ENCODE measurements around the gene CCDC190. TPM values are rescaled to one million over a fixed set of nuclear protein-coding genes. Genes with fewer than 3 reads are reported as not detected.
"Not testable (repeated sequence)": the region's sequence is repeated elsewhere in the genome, so short reads cannot be mapped to it uniquely, and the experiment has no call there.

CCDC190 gene
- total and polyA plus RNA-seq, 2 experiments from 2014 or later = not detected

DNA sequence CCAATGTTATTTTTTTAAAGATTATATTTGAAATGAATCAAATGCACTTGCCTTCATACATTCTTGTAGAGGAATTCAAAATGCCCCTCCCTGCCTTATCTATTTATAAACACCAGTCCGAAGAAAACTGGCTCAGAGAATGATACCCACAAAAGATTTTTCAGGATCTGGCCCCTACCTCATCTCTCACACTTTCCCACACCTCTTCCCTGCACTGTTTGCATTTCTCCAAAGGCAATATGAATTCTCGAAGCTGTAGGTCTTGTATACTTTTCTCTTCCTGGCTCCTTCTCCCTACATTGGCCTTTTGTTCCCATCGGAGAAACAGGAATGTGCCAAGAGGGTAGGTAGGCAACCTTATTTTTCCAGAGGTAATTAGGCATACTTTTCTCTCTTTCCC, 12.0 kb upstream of the CCDC190 start:
- no peak overlapping the region for H3K4me3 ChIP-seq
- H3K27me3 ChIP-seq (replicated peaks; ENCODE audit: insufficient read depth) = no peaks in the 10 kb centered on the region
- no peak overlapping the region for H3K4me2 ChIP-seq (ENCODE audit: unreplicated experiment)
- H3K79me2 ChIP-seq (ENCODE audit: insufficient read depth) = no peaks in the 10 kb centered on the region
- H4K20me1 ChIP-seq (ENCODE audit: insufficient read depth) = no peaks in the 10 kb centered on the region
- 83 to 91% methylated on average over 3 of the region's 3 CpGs for WGBS, 2 experiments (ENCODE audit: low coverage in 1 of 2, low lambda C conversion rate in 2 of 2, missing lambda C conversion rate in 2 of 2)
- H3K27ac ChIP-seq = no peak overlapping the region
- no peak for DNase-seq
- H3K9me2 ChIP-seq (ENCODE audit: insufficient read depth) = no peaks in the 10 kb centered on the region
- no peak for TF ChIP-seq EZH2 (IDR thresholded peaks at IDR 0.05; ENCODE audit: insufficient read depth, poor library complexity, severe bottlenecking)
- no peak for TF ChIP-seq EZH2phosphoT487 (IDR thresholded peaks at IDR 0.05; ENCODE audit: insufficient read depth, low read depth)
- H3K9me3 ChIP-seq (ENCODE audit: low read depth) = no peaks in the 10 kb centered on the region
- H3K4me1 ChIP-seq (ENCODE audit: insufficient read depth) = peaks cover 19% of the 10 kb centered on the region
- H2AFZ ChIP-seq = no peak overlapping the region
- H3K9ac ChIP-seq = no peak overlapping the region
- peaks cover 5% of the 10 kb centered on the region; the same call in 1 of the 2 replicates for H3K36me3 ChIP-seq (ENCODE audit: low read depth)
- in situ Hi-C loops (cut with MboI) = loop anchor here (5.0 kb wide), 1 partner anchor 304 kb away; no protein-coding TSS in a partner anchor
- peaks cover 14% of the 10 kb centered on the region; the same call in 1 of the 2 replicates for H3F3A ChIP-seq (ENCODE audit: insufficient read depth)

GRCh38 chr1:162871417-162871816, 10.4 kb upstream of the CCDC190 start:
- not testable (repeated sequence) for H3K9me2 ChIP-seq (ENCODE audit: insufficient read depth); H3K79me2 ChIP-seq (ENCODE audit: insufficient read depth); H3K36me3 ChIP-seq (ENCODE audit: low read depth); H3K27me3 ChIP-seq (replicated peaks; ENCODE audit: insufficient read depth); H4K20me1 ChIP-seq (ENCODE audit: insufficient read depth); DNase-seq; H3K4me2 ChIP-seq (ENCODE audit: unreplicated experiment); H3K4me3 ChIP-seq; H3K9ac ChIP-seq; H3K9me3 ChIP-seq (ENCODE audit: low read depth); H2AFZ ChIP-seq; H3K27ac ChIP-seq
- in situ Hi-C loops (cut with MboI) = loop anchor here (5.0 kb wide), 1 partner anchor 306 kb away; no protein-coding TSS in a partner anchor
- WGBS, 2 experiments (ENCODE audit: low coverage in 1 of 2, low lambda C conversion rate in 2 of 2, missing lambda C conversion rate in 2 of 2) = 10 to 32% methylated on average over 1 of the region's 1 CpG
- H3K4me1 ChIP-seq (ENCODE audit: insufficient read depth) = peaks cover 19% of the 10 kb centered on the region
- H3F3A ChIP-seq (ENCODE audit: insufficient read depth) = peaks cover 14% of the 10 kb centered on the region; the same call in 1 of the 2 replicates

GRCh38 chr1:162868972-162869371, 8.0 kb upstream of the CCDC190 start:
- Histone ChIP-seq H3K9ac (no peak overlapping the region), H3K79me2 (ENCODE audit: insufficient read depth) (no peaks in the 10 kb centered on the region), H3K36me3 (ENCODE audit: low read depth) (peaks cover 5% of the 10 kb centered on the region; the same call in 1 of the 2 replicates), H3K27me3 (replicated peaks; ENCODE audit: insufficient read depth) (no peaks in the 10 kb centered on the region), H3K9me3 (ENCODE audit: low read depth) (no peaks in the 10 kb centered on the region), H3K4me3 (no peak overlapping the region), H3K27ac (no peak overlapping the region), H3K9me2 (ENCODE audit: insufficient read depth) (no peaks in the 10 kb centered on the region), H4K20me1 (ENCODE audit: insufficient read depth) (no peaks in the 10 kb centered on the region), H3K4me2 (ENCODE audit: unreplicated experiment) (no peak overlapping the region), H3F3A (ENCODE audit: insufficient read depth) (peaks cover 11% of the 10 kb centered on the region; the same call in 1 of the 2 replicates), H2AFZ (no peak overlapping the region), H3K4me1 (ENCODE audit: insufficient read depth) (peaks cover 10% of the 10 kb centered on the region)
- TF ChIP-seq EZH2phosphoT487 (IDR thresholded peaks at IDR 0.05; ENCODE audit: insufficient read depth, low read depth) (no peak), EZH2 (IDR thresholded peaks at IDR 0.05; ENCODE audit: insufficient read depth, poor library complexity, severe bottlenecking) (no peak)
- no peak for DNase-seq
- 66 to 67% methylated on average over 5 of the region's 5 CpGs for WGBS, 2 experiments (ENCODE audit: low coverage in 1 of 2, low lambda C conversion rate in 2 of 2, missing lambda C conversion rate in 2 of 2)
- in situ Hi-C loops (cut with MboI) = no loop called here

GRCh38 chr1:162861625-162862024, 650 bp upstream of the CCDC190 start:
- Histone ChIP-seq H3K79me2 (ENCODE audit: insufficient read depth) (no peaks in the 10 kb centered on the region), H3K9ac (no peak overlapping the region), H3K27me3 (replicated peaks; ENCODE audit: insufficient read depth) (no peaks in the 10 kb centered on the region), H3K9me3 (ENCODE audit: low read depth) (no peaks in the 10 kb centered on the region), H4K20me1 (ENCODE audit: insufficient read depth) (no peaks in the 10 kb centered on the region), H3K9me2 (ENCODE audit: insufficient read depth) (no peaks in the 10 kb centered on the region), H2AFZ (no peak overlapping the region), H3K4me2 (ENCODE audit: unreplicated experiment) (no peak overlapping the region), H3K27ac (no peak overlapping the region), H3K4me1 (ENCODE audit: insufficient read depth) (peaks cover 25% of the 10 kb centered on the region), H3F3A (ENCODE audit: insufficient read depth) (peaks cover 17% of the 10 kb centered on the region), H3K36me3 (ENCODE audit: low read depth) (no peaks in the 10 kb centered on the region), H3K4me3 (no peak overlapping the region)
- no peak for TF ChIP-seq EZH2phosphoT487 (IDR thresholded peaks at IDR 0.05; ENCODE audit: insufficient read depth, low read depth)
- no peak for TF ChIP-seq EZH2 (IDR thresholded peaks at IDR 0.05; ENCODE audit: insufficient read depth, poor library complexity, severe bottlenecking)
- in situ Hi-C loops (cut with MboI) = no loop called here
- no peak for DNase-seq
- 84 to 87% methylated on average over 5 of the region's 5 CpGs for WGBS, 2 experiments (ENCODE audit: low coverage in 1 of 2, low lambda C conversion rate in 2 of 2, missing lambda C conversion rate in 2 of 2)

GRCh38 chr1:162859191-162859590, 1.8 kb downstream of the CCDC190 start:
- H3K4me2 ChIP-seq (ENCODE audit: unreplicated experiment) = no peak overlapping the region
- no peaks in the 10 kb centered on the region for H3K27me3 ChIP-seq (replicated peaks; ENCODE audit: insufficient read depth)
- peaks cover 47% of the 10 kb centered on the region for H3K4me1 ChIP-seq (ENCODE audit: insufficient read depth)
- no peaks in the 10 kb centered on the region for H3K79me2 ChIP-seq (ENCODE audit: insufficient read depth)
- no peaks in the 10 kb centered on the region for H3K36me3 ChIP-seq (ENCODE audit: low read depth)
- DNase-seq = peak; percentile 11
- in situ Hi-C loops (cut with MboI) = loop anchor here (10.0 kb wide), 1 partner anchor 446 kb away; no protein-coding TSS in a partner anchor
- no peaks in the 10 kb centered on the region for H3K9me2 ChIP-seq (ENCODE audit: insufficient read depth)
- TF ChIP-seq EZH2phosphoT487 (IDR thresholded peaks at IDR 0.05; ENCODE audit: insufficient read depth, low read depth) (no peak), EZH2 (IDR thresholded peaks at IDR 0.05; ENCODE audit: insufficient read depth, poor library complexity, severe bottlenecking) (no peak)
- H3K27ac ChIP-seq = no peak overlapping the region
- H3K4me3 ChIP-seq = no peak overlapping the region
- H3F3A ChIP-seq (ENCODE audit: insufficient read depth) = peaks cover 36% of the 10 kb centered on the region
- no peaks in the 10 kb centered on the region for H4K20me1 ChIP-seq (ENCODE audit: insufficient read depth)
- H2AFZ ChIP-seq = no peak overlapping the region
- WGBS, 2 experiments (ENCODE audit: low coverage in 1 of 2, low lambda C conversion rate in 2 of 2, missing lambda C conversion rate in 2 of 2) = 95 to 100% methylated on average over 1 of the region's 1 CpG
- H3K9me3 ChIP-seq (ENCODE audit: low read depth) = no peaks in the 10 kb centered on the region
- no peak overlapping the region for H3K9ac ChIP-seq

Measured in GM23248 (cell line).